Measurements from ENCODE around the gene RAB3IP.

Gene RAB3IP

DNA sequence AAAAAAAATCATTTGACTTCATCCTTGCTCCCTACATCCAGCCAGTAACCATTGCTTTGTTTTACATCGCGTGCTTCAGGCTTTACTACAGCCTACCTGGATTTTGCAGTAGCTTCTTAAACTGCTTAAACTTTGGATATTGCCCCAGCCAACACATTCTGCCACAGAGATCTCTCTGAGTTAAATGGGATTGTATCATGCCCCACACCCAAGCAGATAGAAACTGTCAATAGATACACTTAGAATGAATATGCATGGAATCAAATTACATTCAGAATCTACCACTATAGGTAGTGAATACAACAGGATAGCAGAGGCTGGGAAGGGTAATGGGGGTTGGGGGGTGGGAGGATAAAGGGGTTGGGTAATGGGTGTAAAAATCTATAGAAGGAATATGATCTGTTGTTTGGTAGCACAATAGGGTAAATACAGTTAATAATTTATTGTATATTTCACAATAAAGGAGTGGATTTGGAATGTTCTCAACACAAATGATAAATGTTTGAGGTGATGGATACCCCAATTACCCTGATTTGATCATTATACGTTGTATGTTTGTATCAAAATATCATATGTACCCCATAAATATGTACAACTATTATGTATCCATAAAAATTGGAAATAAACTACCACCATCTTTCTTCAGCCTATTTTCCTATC lies 83.7 kb downstream of the RAB3IP start:
- H3K9me2 ChIP-seq (replicated peaks; ENCODE audit: insufficient read depth, low read length) = no peaks in the 10 kb centered on the region
- H3K27ac ChIP-seq (ENCODE audit: low read length) = no peak overlapping the region
- H3F3A ChIP-seq (ENCODE audit: insufficient read depth, low read length) = no peaks in the 10 kb centered on the region

GRCh38 chr12:69824028-69824427 lies 85.4 kb downstream of the RAB3IP start:
- Histone ChIP-seq H3K27me3 (replicated peaks; ENCODE audit: insufficient read depth, low read length) (no peaks in the 10 kb centered on the region), H3K9me3 (replicated peaks; ENCODE audit: insufficient read depth, low read length) (no peaks in the 10 kb centered on the region)
- DNase-seq = no peak

More for the DNA sequence above, 83.7 kb downstream of the RAB3IP start:
- H4K20me1 ChIP-seq (ENCODE audit: insufficient read depth, low read length) = no peaks in the 10 kb centered on the region
- no peak overlapping the region for H3K4me3 ChIP-seq (ENCODE audit: low read length)
- no peaks in the 10 kb centered on the region for H3K27me3 ChIP-seq (replicated peaks; ENCODE audit: insufficient read depth, low read length)
- H2AFZ ChIP-seq (ENCODE audit: low read length) = no peak overlapping the region
- no peaks in the 10 kb centered on the region for H3K79me2 ChIP-seq (ENCODE audit: low read length)
- no peaks in the 10 kb centered on the region for H3K4me1 ChIP-seq (ENCODE audit: low read length)
- H3K9ac ChIP-seq (ENCODE audit: low read length) = no peak overlapping the region
- no peak overlapping the region for H3K4me2 ChIP-seq (ENCODE audit: low read depth, low read length)
- H3K36me3 ChIP-seq (replicated peaks; ENCODE audit: insufficient read depth, low read length) = no peaks in the 10 kb centered on the region
- no peak for DNase-seq
- H3K9me3 ChIP-seq (replicated peaks; ENCODE audit: insufficient read depth, low read length) = no peaks in the 10 kb centered on the region
- no peak for TF ChIP-seq EZH2phosphoT487 (IDR thresholded peaks at IDR 0.05; ENCODE audit: low read length)
- TF ChIP-seq EZH2 (optimal IDR thresholded peaks at IDR 0.05; ENCODE audit: low read depth, low read length) = no peak
- TF ChIP-seq, protein P1, sequence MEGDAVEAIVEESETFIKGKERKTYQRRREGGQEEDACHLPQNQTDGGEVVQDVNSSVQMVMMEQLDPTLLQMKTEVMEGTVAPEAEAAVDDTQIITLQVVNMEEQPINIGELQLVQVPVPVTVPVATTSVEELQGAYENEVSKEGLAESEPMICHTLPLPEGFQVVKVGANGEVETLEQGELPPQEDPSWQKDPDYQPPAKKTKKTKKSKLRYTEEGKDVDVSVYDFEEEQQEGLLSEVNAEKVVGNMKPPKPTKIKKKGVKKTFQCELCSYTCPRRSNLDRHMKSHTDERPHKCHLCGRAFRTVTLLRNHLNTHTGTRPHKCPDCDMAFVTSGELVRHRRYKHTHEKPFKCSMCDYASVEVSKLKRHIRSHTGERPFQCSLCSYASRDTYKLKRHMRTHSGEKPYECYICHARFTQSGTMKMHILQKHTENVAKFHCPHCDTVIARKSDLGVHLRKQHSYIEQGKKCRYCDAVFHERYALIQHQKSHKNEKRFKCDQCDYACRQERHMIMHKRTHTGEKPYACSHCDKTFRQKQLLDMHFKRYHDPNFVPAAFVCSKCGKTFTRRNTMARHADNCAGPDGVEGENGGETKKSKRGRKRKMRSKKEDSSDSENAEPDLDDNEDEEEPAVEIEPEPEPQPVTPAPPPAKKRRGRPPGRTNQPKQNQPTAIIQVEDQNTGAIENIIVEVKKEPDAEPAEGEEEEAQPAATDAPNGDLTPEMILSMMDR (IDR thresholded peaks at IDR 0.05; ENCODE audit: low read length) = no peak

GRCh38 chr12:69824966-69825560 lies 86.4 kb downstream of the RAB3IP start, which contains the start of gene MYRFL:
Gene MYRFL (plus strand): TSS chr12:69825227. CDS start chr12:69825518, 291 bp downstream.
- Histone ChIP-seq H3K27ac (ENCODE audit: low read length) (no peak within 1 kb of the TSS), H3K36me3 (replicated peaks; ENCODE audit: insufficient read depth, low read length) (no peaks in the 10 kb centered on the region), H3K9me2 (replicated peaks; ENCODE audit: insufficient read depth, low read length) (no peaks in the 10 kb centered on the region), H3K4me3 (ENCODE audit: low read length) (no peak within 1 kb of the TSS), H2AFZ (ENCODE audit: low read length) (no peak within 1 kb of the TSS), H3K9me3 (replicated peaks; ENCODE audit: insufficient read depth, low read length) (no peaks in the 10 kb centered on the region), H3K27me3 (replicated peaks; ENCODE audit: insufficient read depth, low read length) (no peaks in the 10 kb centered on the region), H4K20me1 (ENCODE audit: insufficient read depth, low read length) (no peaks in the 10 kb centered on the region), H3K4me1 (ENCODE audit: low read length) (no peaks in the 10 kb centered on the region), H3F3A (ENCODE audit: insufficient read depth, low read length) (no peaks in the 10 kb centered on the region), H3K4me2 (ENCODE audit: low read depth, low read length) (no peak within 1 kb of the TSS), H3K9ac (ENCODE audit: low read length) (no peak within 1 kb of the TSS), H3K79me2 (ENCODE audit: low read length) (no peaks in the 10 kb centered on the region)
- DNase-seq = no peak
- TF ChIP-seq, protein P1 (IDR thresholded peaks at IDR 0.05; ENCODE audit: low read length) = no peak
- TF ChIP-seq EZH2 (optimal IDR thresholded peaks at IDR 0.05; ENCODE audit: low read depth, low read length) (no peak), EZH2phosphoT487 (IDR thresholded peaks at IDR 0.05; ENCODE audit: low read length) (no peak)

More at GRCh38 chr12:69824028-69824427, 85.4 kb downstream of the RAB3IP start:
- no peak overlapping the region for H3K9ac ChIP-seq (ENCODE audit: low read length)
- no peak overlapping the region for H2AFZ ChIP-seq (ENCODE audit: low read length)
- H4K20me1 ChIP-seq (ENCODE audit: insufficient read depth, low read length) = no peaks in the 10 kb centered on the region
- no peak overlapping the region for H3K4me3 ChIP-seq (ENCODE audit: low read length)
- TF ChIP-seq EZH2 (optimal IDR thresholded peaks at IDR 0.05; ENCODE audit: low read depth, low read length) (no peak), EZH2phosphoT487 (IDR thresholded peaks at IDR 0.05; ENCODE audit: low read length) (no peak)
- TF ChIP-seq, protein P1 (IDR thresholded peaks at IDR 0.05; ENCODE audit: low read length) = no peak
- no peak overlapping the region for H3K27ac ChIP-seq (ENCODE audit: low read length)
- H3K79me2 ChIP-seq (ENCODE audit: low read length) = no peaks in the 10 kb centered on the region
- H3K4me1 ChIP-seq (ENCODE audit: low read length) = no peaks in the 10 kb centered on the region
- no peaks in the 10 kb centered on the region for H3F3A ChIP-seq (ENCODE audit: insufficient read depth, low read length)
- H3K9me2 ChIP-seq (replicated peaks; ENCODE audit: insufficient read depth, low read length) = no peaks in the 10 kb centered on the region
- H3K4me2 ChIP-seq (ENCODE audit: low read depth, low read length) = no peak overlapping the region
- H3K36me3 ChIP-seq (replicated peaks; ENCODE audit: insufficient read depth, low read length) = no peaks in the 10 kb centered on the region

Data from MM.1S (cell line).